Uterus (tissue), 4 donors: ENCODE results near the gene SLC9A1. TPM values are rescaled to one million over a fixed set of nuclear protein-coding genes. Genes with fewer than 3 reads are reported as not detected.

Experiments
- DNase-seq, 2 donors: peaks; one replicate each; pipeline ENCODE4 v3.0.0-alpha.2; 2019 to 2020
- H3K27ac ChIP-seq, 2 donors: fragments of 200-600 bp; sonication (generic); 1 replicate in 1 of 2; 2 replicates in 1 of 2; pipeline ENCODE4 v1.5.1; 2016 to 2018
- H3K27me3 ChIP-seq, 2 donors: fragments of 200-600 bp; sonication (generic); one replicate each; pipeline ENCODE4 v1.5.1; 2018 to 2019; ENCODE audit warnings: control low read depth in 1 of 2
- H3K36me3 ChIP-seq, 2 donors: fragments of 200-600 bp; sonication (generic); one replicate each; pipeline ENCODE4 v1.5.1; 2019; ENCODE audit warnings: control low read depth in 1 of 2
- H3K4me1 ChIP-seq, 2 donors: fragments of 200-600 bp; sonication (generic); one replicate each; pipeline ENCODE4 v1.5.1; 2018 to 2019; ENCODE audit warnings: control low read depth in 1 of 2
- H3K4me3 ChIP-seq, 2 donors: fragments of 200-600 bp; sonication (generic); 1 replicate in 1 of 2; 2 replicates in 1 of 2; pipeline ENCODE4 v1.5.1; 2018 to 2019; ENCODE audit warnings: mild to moderate bottlenecking in 1 of 2
- H3K9me3 ChIP-seq, 2 donors: fragments of 200-600 bp; sonication (generic); one replicate each; pipeline ENCODE4 v1.5.1; 2019; ENCODE audit warnings: control low read depth in 1 of 2
- POLR2A ChIP-seq, 2 donors: fragments of 450-650 bp; IDR thresholded peaks; one replicate each; pipeline ENCODE4 v1.6.1; 2016; ENCODE audit warnings: antibody characterized with exemption in 2 of 2, mild to moderate bottlenecking in 1 of 2, moderate library complexity in 1 of 2
- intact Hi-C: fragments of 100-400 bp; cut with DNase I; formaldehyde crosslinking; loops from one replicate; pipeline ENCODE4 v1.15.1; 2023; ENCODE audit warnings: low total_unique reads
- total RNA-seq, 4 donors: library from RNA; depleted of rRNA in 3 of 4; stranded (reverse); fragments of >200 nt in 3 of 4; gene quantifications; one replicate each; pipeline versions ENCODE4 v1.1.0 to v1.2.4, GENCODE V29; 2014 to 2023
- TF ChIP-seq, protein P1 (sequence below), 4 experiments: fragments of 200-600 bp in 2 of 4; fragments of 450-650 bp in 2 of 4; sonication (generic) in 2 of 4; IDR thresholded peaks; one replicate each; pipeline ENCODE4 v1.5.1; 2016 to 2019; ENCODE audit warnings: antibody characterized with exemption in 4 of 4, mild to moderate bottlenecking in 2 of 4, moderate library complexity in 1 of 4
- donor health status: DM: yes; HTN: yes; CAD: no.

Gene SLC9A1
- total RNA-seq, 4 donors from 2014 or later = 3.1 to 33.6 (median 18.4) TPM

DNA sequence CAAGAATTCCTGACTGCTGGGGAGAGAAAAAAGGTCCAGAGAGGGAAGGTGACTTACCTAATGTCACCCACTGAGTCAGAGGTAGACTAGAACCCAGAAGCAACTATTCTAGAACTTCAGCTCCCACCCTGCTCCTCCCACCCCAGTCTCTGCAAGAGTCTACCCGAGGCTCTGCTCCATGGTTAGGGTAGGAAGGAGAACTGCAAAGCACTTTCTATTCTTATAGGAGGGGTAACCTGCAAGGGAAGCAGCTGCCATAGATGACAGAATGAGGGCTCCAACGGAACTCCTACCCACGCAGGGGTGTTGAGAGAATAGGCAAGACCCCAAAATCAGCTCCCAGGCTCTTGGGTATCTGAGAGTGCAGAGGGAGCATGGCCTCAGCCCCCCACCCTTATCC is 4.3 kb downstream of the SLC9A1 start:
- Histone ChIP-seq H3K27me3 (no peaks in the 10 kb centered on the region), H3K27ac (no peak overlapping the region), H3K4me3 (no peak overlapping the region), H3K9me3 (no peaks in the 10 kb centered on the region), H3K36me3 (no peaks in the 10 kb centered on the region), H3K4me1 (peaks cover 0 to 9% of the 10 kb centered on the region in 2 donors)
- DNase-seq = no peak
- TF ChIP-seq, protein P1, sequence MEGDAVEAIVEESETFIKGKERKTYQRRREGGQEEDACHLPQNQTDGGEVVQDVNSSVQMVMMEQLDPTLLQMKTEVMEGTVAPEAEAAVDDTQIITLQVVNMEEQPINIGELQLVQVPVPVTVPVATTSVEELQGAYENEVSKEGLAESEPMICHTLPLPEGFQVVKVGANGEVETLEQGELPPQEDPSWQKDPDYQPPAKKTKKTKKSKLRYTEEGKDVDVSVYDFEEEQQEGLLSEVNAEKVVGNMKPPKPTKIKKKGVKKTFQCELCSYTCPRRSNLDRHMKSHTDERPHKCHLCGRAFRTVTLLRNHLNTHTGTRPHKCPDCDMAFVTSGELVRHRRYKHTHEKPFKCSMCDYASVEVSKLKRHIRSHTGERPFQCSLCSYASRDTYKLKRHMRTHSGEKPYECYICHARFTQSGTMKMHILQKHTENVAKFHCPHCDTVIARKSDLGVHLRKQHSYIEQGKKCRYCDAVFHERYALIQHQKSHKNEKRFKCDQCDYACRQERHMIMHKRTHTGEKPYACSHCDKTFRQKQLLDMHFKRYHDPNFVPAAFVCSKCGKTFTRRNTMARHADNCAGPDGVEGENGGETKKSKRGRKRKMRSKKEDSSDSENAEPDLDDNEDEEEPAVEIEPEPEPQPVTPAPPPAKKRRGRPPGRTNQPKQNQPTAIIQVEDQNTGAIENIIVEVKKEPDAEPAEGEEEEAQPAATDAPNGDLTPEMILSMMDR (IDR thresholded peaks at IDR 0.05) = no peak
- no peak for TF ChIP-seq POLR2A (IDR thresholded peaks at IDR 0.05)
- intact Hi-C loops = no loop called here

DNA sequence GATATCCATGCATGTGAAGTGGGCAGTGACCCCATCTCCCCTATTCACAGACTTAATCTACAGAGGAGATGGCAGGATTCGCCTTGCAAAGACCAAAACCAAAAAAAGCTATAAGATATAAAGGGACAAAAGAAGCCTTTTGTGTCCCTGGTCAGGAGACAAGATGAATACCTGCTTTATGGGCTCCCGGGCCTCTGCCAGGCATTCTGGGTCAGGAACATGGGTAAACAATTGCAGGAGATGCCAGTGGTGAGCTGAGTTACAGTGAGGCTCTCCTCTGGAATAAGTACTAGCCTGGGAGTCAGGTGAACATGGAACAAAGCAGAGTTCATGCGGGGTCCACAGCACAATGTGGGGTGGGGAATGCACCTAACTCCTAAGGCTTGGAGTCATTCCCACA is 4.7 kb downstream of the SLC9A1 start:
- no peak for TF ChIP-seq POLR2A (IDR thresholded peaks at IDR 0.05)
- TF ChIP-seq, protein P1 (IDR thresholded peaks at IDR 0.05) = no peak
- H3K27me3 ChIP-seq = no peaks in the 10 kb centered on the region
- DNase-seq = no peak
- intact Hi-C loops = no loop called here
- no peaks in the 10 kb centered on the region for H3K9me3 ChIP-seq
- H3K4me1 ChIP-seq = peaks cover 0 to 13% of the 10 kb centered on the region in 2 donors
- H3K27ac ChIP-seq = no peak overlapping the region
- H3K4me3 ChIP-seq = no peak overlapping the region
- H3K36me3 ChIP-seq = no peaks in the 10 kb centered on the region

DNA sequence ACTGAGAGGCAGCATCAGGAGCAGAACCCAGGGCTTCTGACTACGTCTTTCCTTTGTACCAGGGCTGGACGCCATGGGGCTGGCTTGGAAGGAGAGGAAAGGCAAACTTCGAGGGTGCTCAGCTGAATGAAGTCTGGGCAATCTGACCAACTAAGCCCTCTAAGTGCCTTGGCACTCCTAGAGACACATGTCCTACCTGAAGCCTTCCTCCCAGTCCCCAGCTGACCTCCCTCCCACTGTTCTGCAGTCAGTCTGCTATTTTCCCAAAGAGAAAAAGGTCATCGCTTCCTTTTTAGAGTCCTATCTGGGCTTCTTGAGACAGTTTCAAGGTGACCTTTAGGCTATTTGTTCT is 5.2 kb downstream of the SLC9A1 start:
- H3K36me3 ChIP-seq = no peaks in the 10 kb centered on the region
- H3K9me3 ChIP-seq = no peaks in the 10 kb centered on the region
- DNase-seq = no peak
- peaks cover 0 to 14% of the 10 kb centered on the region in 2 donors for H3K4me1 ChIP-seq
- no peak overlapping the region for H3K4me3 ChIP-seq
- no peaks in the 10 kb centered on the region for H3K27me3 ChIP-seq
- intact Hi-C loops = no loop called here
- peak overlapping the region in 1 of 2 donors; percentile 25 for H3K27ac ChIP-seq
- TF ChIP-seq, protein P1 (IDR thresholded peaks at IDR 0.05) = no peak
- TF ChIP-seq POLR2A (IDR thresholded peaks at IDR 0.05) = no peak

DNA sequence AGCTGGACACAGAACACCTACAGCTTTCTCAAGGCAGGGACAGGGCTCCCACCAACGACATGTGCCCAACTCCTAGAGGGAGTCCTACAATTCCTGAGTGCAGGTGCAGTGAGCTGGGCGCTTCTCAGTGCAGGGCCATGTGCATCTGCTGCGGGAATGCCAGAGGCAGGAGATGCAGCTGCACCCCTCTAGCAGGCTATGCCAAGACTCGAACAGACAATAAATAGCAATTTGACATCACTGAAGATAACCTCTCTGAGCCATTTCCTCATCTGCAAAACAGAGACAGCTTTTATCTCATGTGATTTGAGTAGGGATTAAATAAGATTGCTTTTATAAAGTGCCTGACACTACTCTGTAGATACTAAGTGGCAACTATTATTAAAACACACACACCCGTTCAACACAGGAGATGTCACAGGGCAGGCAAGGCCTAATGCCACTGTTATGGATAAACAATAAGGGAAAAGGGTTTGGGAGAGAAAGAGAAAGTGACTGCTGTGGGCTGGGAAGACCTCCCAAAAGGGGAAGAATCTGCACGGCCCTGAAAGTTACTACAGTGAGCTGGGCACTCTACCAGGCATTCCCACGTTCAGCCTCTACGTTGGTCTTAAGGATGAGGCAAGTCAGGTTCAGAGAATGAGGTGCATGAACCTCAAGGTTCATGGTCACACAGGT is 5.7 kb downstream of the SLC9A1 start:
- Histone ChIP-seq H3K4me1 (peaks cover 0 to 14% of the 10 kb centered on the region in 2 donors), H3K27ac (peak overlapping the region in 1 of 2 donors; percentile 25)
- no peak for DNase-seq

DNA sequence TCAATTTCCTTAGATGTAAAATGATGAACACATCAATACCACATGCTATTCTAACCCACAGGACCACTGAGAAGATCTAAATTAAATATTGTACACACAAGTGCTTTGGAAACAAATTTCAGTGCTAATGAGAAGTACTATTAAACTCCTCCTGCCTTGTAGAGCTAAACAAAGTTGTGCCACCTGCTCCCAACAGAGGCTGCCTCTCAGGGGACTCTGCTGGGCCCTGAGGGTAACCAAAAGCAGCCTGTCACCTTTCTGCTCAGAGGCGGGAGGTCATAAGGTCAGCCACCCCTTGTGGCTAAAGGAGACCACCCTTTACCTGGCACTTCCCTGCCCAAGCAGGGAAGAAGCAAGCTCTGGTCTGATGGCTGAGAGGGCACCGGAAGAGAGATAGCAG is 6.3 kb downstream of the SLC9A1 start:
- intact Hi-C loops = no loop called here
- Histone ChIP-seq H3K27me3 (no peaks in the 10 kb centered on the region), H3K4me1 (peaks cover 0 to 14% of the 10 kb centered on the region in 2 donors), H3K27ac (no peak overlapping the region), H3K4me3 (no peak overlapping the region), H3K9me3 (no peaks in the 10 kb centered on the region), H3K36me3 (no peaks in the 10 kb centered on the region)
- DNase-seq = no peak
- no peak for TF ChIP-seq POLR2A (IDR thresholded peaks at IDR 0.05)
- TF ChIP-seq, protein P1 (IDR thresholded peaks at IDR 0.05) = no peak

More for the DNA sequence above, 5.7 kb downstream of the SLC9A1 start:
- Histone ChIP-seq H3K27me3 (no peaks in the 10 kb centered on the region), H3K36me3 (no peaks in the 10 kb centered on the region), H3K9me3 (no peaks in the 10 kb centered on the region), H3K4me3 (no peak overlapping the region)
- no peak for TF ChIP-seq POLR2A (IDR thresholded peaks at IDR 0.05)
- TF ChIP-seq, protein P1 (IDR thresholded peaks at IDR 0.05) = no peak
- intact Hi-C loops = no loop called here
